H1 (cell line): ENCODE measurements around the gene HTRA1. TPM values are rescaled to one million over a fixed set of nuclear protein-coding genes. Genes with fewer than 3 reads are reported as not detected.
A peak's percentile ranks its signal among the peaks of the same experiment; 100 is the strongest.

Source experiments
- CTCF ChIA-PET: fragments of 300-600 bp; sonication (Branson Sonifier 250); formaldehyde crosslinking; loops from one replicate; lab custom pipeline; 2021; ENCODE audit not compliant: partially characterized antibody; lab: Charles Lee
- POLR2A ChIA-PET: fragments of 300-600 bp; sonication (Branson Sonifier 250); formaldehyde crosslinking; loops from one replicate; lab custom pipeline; 2021; ENCODE audit warnings: inconsistent platforms; ENCODE audit not compliant: partially characterized antibody; lab: Charles Lee
- DNase-seq, 2 experiments: peaks; one replicate each; pipeline versions ENCODE4 v3.0.0 to v3.0.0-alpha.2; 2010 to 2022; ENCODE audit warnings: low spot score in 2 of 2, low read depth in 1 of 2, mixed read lengths in 1 of 2
- FAIRE-seq: peaks from 2 replicates; lab custom pipeline; 2011; peaks lifted over from hg19 to GRCh38; lab: Jason Lieb, UNC
- H2AFZ ChIP-seq: 2 replicates; pipeline ENCODE4 v1.8.1; 2012; ENCODE audit warnings: low read length, inconsistent platforms
- H2AK5ac ChIP-seq: 2 replicates; pipeline ENCODE4 v1.6.1; 2013; ENCODE audit warnings: low read depth, low read length
- H2BK120ac ChIP-seq: replicated peaks from 2 replicates; pipeline ENCODE3; 2013; ENCODE audit warnings: low read depth, low read length, inconsistent platforms
- H2BK12ac ChIP-seq: 2 replicates; pipeline ENCODE4 v1.6.1; 2013; ENCODE audit warnings: low read depth, low read length
- H2BK15ac ChIP-seq: 2 replicates; pipeline ENCODE4 v1.6.1; 2013; ENCODE audit warnings: low read length
- H2BK20ac ChIP-seq: 2 replicates; pipeline ENCODE4 v1.6.1; 2013; ENCODE audit warnings: low read length
- H2BK5ac ChIP-seq: 2 replicates; pipeline ENCODE4 v1.6.1; 2013; ENCODE audit warnings: low read depth, low read length
- H3K14ac ChIP-seq: 2 replicates; pipeline ENCODE4 v1.6.1; 2013; ENCODE audit warnings: inconsistent platforms; ENCODE audit not compliant: insufficient read length
- H3K18ac ChIP-seq: 2 replicates; pipeline ENCODE4 v1.6.1; 2013; ENCODE audit warnings: low read length; ENCODE audit errors: extremely low read depth
- H3K23ac ChIP-seq: 2 replicates; pipeline ENCODE4 v1.6.1; 2013; ENCODE audit warnings: inconsistent platforms; ENCODE audit not compliant: insufficient read length
- H3K23me2 ChIP-seq: 2 replicates; pipeline ENCODE4 v1.6.1; 2013; ENCODE audit warnings: low read depth, low read length
- H3K27ac ChIP-seq: 2 replicates; pipeline ENCODE4 v1.6.1; 2011; ENCODE audit warnings: low read depth, low read length, inconsistent platforms
- H3K27me3 ChIP-seq, 4 experiments: replicated peaks in 1 of 4; 1 replicate in 1 of 4; 2 replicates in 3 of 4; pipeline versions ENCODE4 v1.6.1 to v1.8.1; 2011 to 2013; ENCODE audit warnings: low read length in 3 of 4, mild to moderate bottlenecking in 3 of 4, inconsistent platforms in 2 of 4, mixed read lengths in 2 of 4, moderate library complexity in 1 of 4; ENCODE audit not compliant: control insufficient read depth in 3 of 4, insufficient read depth in 3 of 4; ENCODE audit errors: extremely low read depth in 1 of 4
- H3K36me3 ChIP-seq, 4 experiments: 2 replicates each; pipeline versions ENCODE4 v1.6.1 to v1.8.1; 2011 to 2013; ENCODE audit warnings: mild to moderate bottlenecking in 4 of 4, low read length in 3 of 4, moderate library complexity in 2 of 4, control low read depth in 1 of 4, inconsistent platforms in 1 of 4; ENCODE audit not compliant: insufficient read depth in 4 of 4, control insufficient read depth in 2 of 4
- H3K4ac ChIP-seq: replicated peaks from 2 replicates; pipeline ENCODE3; 2013; ENCODE audit warnings: low read length, low read depth, mixed read lengths, inconsistent platforms; ENCODE audit not compliant: insufficient read length
- H3K4me1 ChIP-seq, 4 experiments: replicated peaks in 1 of 4; 1 replicate in 1 of 4; 2 replicates in 3 of 4; pipeline versions ENCODE4 v1.6.1 to v1.8.1; 2011 to 2013; ENCODE audit warnings: low read length in 3 of 4, inconsistent platforms in 2 of 4, mixed read lengths in 1 of 4; ENCODE audit not compliant: insufficient read depth in 4 of 4, control insufficient read depth in 3 of 4
- H3K4me2 ChIP-seq, 2 experiments: 2 replicates each; pipeline versions ENCODE4 v1.6.1 to v1.8.1; 2011 to 2013; ENCODE audit warnings: low read depth in 2 of 2, low read length in 2 of 2, control low read depth in 1 of 2, inconsistent platforms in 1 of 2, mild to moderate bottlenecking in 1 of 2; ENCODE audit not compliant: insufficient read depth in 1 of 2
- H3K4me3 ChIP-seq, 4 experiments: fragments of 200-600, 300-600 bp in 1 of 4; sonication (generic), shearing (Covaris generic), sonication (Bioruptor Twin) in 1 of 4; 2 replicates each; pipeline versions ENCODE4 v1.5.1 to v1.8.1; 2011 to 2016; ENCODE audit warnings: low read length in 4 of 4, low read depth in 3 of 4, control low read depth in 2 of 4, inconsistent platforms in 2 of 4, mild to moderate bottlenecking in 2 of 4, mixed read lengths in 1 of 4, moderate library complexity in 1 of 4; ENCODE audit not compliant: insufficient read depth in 2 of 4; ENCODE audit errors: extremely low read depth in 1 of 4
- H3K56ac ChIP-seq: replicated peaks from 2 replicates; pipeline ENCODE3; 2013; ENCODE audit warnings: low read depth, mild to moderate bottlenecking, mixed read lengths, low read length, inconsistent platforms; ENCODE audit not compliant: insufficient read length
- H3K79me1 ChIP-seq: 2 replicates; pipeline ENCODE4 v1.6.1; 2013; ENCODE audit warnings: low read depth, low read length, control low read depth
- H3K79me2 ChIP-seq, 2 experiments: 2 replicates each; pipeline versions ENCODE4 v1.6.1 to v1.8.1; 2012 to 2013; ENCODE audit warnings: low read length in 2 of 2, mild to moderate bottlenecking in 2 of 2, inconsistent platforms in 1 of 2; ENCODE audit not compliant: insufficient read depth in 2 of 2, control insufficient read depth in 1 of 2
- H3K9ac ChIP-seq, 4 experiments: replicated peaks in 1 of 4; 1 replicate in 1 of 4; 2 replicates in 3 of 4; pipeline versions ENCODE4 v1.6.1 to v1.8.1; 2011 to 2013; ENCODE audit warnings: low read depth in 3 of 4, low read length in 3 of 4, control low read depth in 2 of 4, mild to moderate bottlenecking in 2 of 4, moderate library complexity in 2 of 4, inconsistent platforms in 1 of 4; ENCODE audit errors: extremely low read depth in 1 of 4
- H3K9me3 ChIP-seq, 2 experiments: 2 replicates each; pipeline versions ENCODE4 v1.6.1 to v1.8.1; 2012 to 2013; ENCODE audit warnings: mild to moderate bottlenecking in 2 of 2, moderate library complexity in 2 of 2, control low read depth in 1 of 2, inconsistent platforms in 1 of 2, low read depth in 1 of 2, low read length in 1 of 2, mixed read lengths in 1 of 2; ENCODE audit not compliant: insufficient read depth in 2 of 2
- H4K20me1 ChIP-seq, 2 experiments: replicated peaks in 1 of 2; 2 replicates each; pipeline versions ENCODE3 to v1.8.1; 2011 to 2013; ENCODE audit warnings: inconsistent platforms in 2 of 2, low read length in 2 of 2, mild to moderate bottlenecking in 1 of 2; ENCODE audit not compliant: insufficient read depth in 2 of 2, control insufficient read depth in 1 of 2
- H4K5ac ChIP-seq: 2 replicates; pipeline ENCODE4 v1.6.1; 2013; ENCODE audit warnings: low read length, low read depth, mixed read lengths, inconsistent platforms; ENCODE audit not compliant: insufficient read length
- H4K8ac ChIP-seq: 2 replicates; pipeline ENCODE4 v1.8.0; 2013; ENCODE audit warnings: mild to moderate bottlenecking, moderate library complexity, low read length, inconsistent platforms; ENCODE audit not compliant: insufficient read depth; ENCODE audit errors: extremely low read depth
- H4K91ac ChIP-seq: replicated peaks from 2 replicates; pipeline ENCODE3; 2013; ENCODE audit warnings: low read length, mixed read lengths, inconsistent platforms; ENCODE audit not compliant: insufficient read length
- ASH2L ChIP-seq: fragments of 200-600, 300-600 bp; sonication (generic); IDR thresholded peaks from one replicate; pipeline ENCODE4 v1.7.1; 2017; ENCODE audit warnings: low read length
- BACH1 ChIP-seq: IDR thresholded peaks from 2 replicates; pipeline ENCODE4 v1.6.1; 2012; ENCODE audit warnings: low read length, improper control_type of control experiment
- CBX5 ChIP-seq: fragments of 300-800, 300-1000 bp; sonication (generic); IDR thresholded peaks from 2 replicates; pipeline ENCODE4 v1.7.1; 2016; ENCODE audit warnings: antibody characterized with exemption, low read length, low read depth
- CEBPB ChIP-seq: IDR thresholded peaks from 2 replicates; pipeline ENCODE4 v1.6.1; 2012; ENCODE audit warnings: low read depth, low read length
- CHD2 ChIP-seq: IDR thresholded peaks from 2 replicates; pipeline ENCODE4 v1.6.1; 2012; ENCODE audit warnings: low read length, improper control_type of control experiment
- CREB1 ChIP-seq: IDR thresholded peaks from 2 replicates; pipeline ENCODE4 v1.6.1; 2012; ENCODE audit warnings: inconsistent platforms
- KDM4A ChIP-seq: IDR thresholded peaks from one replicate; pipeline ENCODE4 v1.7.1; 2012; ENCODE audit warnings: low read depth, mild to moderate bottlenecking, moderate library complexity, low read length, inconsistent platforms; ENCODE audit not compliant: severe bottlenecking
- MAFK ChIP-seq: IDR thresholded peaks from 2 replicates; pipeline ENCODE4 v1.6.1; 2012; ENCODE audit warnings: low read depth, mild to moderate bottlenecking, improper control_type of control experiment, low read length
- PHF8 ChIP-seq: fragments of 200-600 bp; sonication (generic); conservative IDR thresholded peaks from 2 replicates; pipeline ENCODE4 v1.7.1; 2012; ENCODE audit warnings: low read depth, mild to moderate bottlenecking, inconsistent platforms, low read length, moderate library complexity
- RBBP5 ChIP-seq: IDR thresholded peaks from 2 replicates; pipeline ENCODE4 v1.7.1; 2012; ENCODE audit warnings: low read depth, mild to moderate bottlenecking, inconsistent platforms, low read length, moderate library complexity, borderline replicate concordance
- RXRA ChIP-seq: IDR thresholded peaks from 2 replicates; pipeline ENCODE4 v1.6.1; 2011; ENCODE audit warnings: low read depth, mild to moderate bottlenecking, low read length, moderate library complexity; ENCODE audit not compliant: insufficient read depth
- SIN3A ChIP-seq, 2 experiments: IDR thresholded peaks in 1 of 2; conservative IDR thresholded peaks in 1 of 2; 2 replicates each; pipeline ENCODE4 v1.6.1; 2011 to 2012; ENCODE audit warnings: low read length in 2 of 2, improper control_type of control experiment in 1 of 2, low read depth in 1 of 2, mild to moderate bottlenecking in 1 of 2
- SIRT6 ChIP-seq: IDR thresholded peaks from one replicate; pipeline ENCODE4 v1.7.1; 2012; ENCODE audit warnings: low read length, inconsistent platforms
- SP2 ChIP-seq: IDR thresholded peaks from 2 replicates; pipeline ENCODE4 v1.6.1; 2012; ENCODE audit warnings: mild to moderate bottlenecking, low read length, inconsistent platforms
- SUZ12 ChIP-seq: fragments of 200-600 bp; sonication (generic); IDR thresholded peaks from 2 replicates; pipeline ENCODE4 v1.6.1; 2012; ENCODE audit warnings: mild to moderate bottlenecking, inconsistent platforms, low read length, moderate library complexity, mixed read lengths
- TAF1 ChIP-seq: IDR thresholded peaks from 2 replicates; pipeline ENCODE4 v1.6.1; 2011; ENCODE audit warnings: mild to moderate bottlenecking, low read depth, low read length
- WGBS, 2 experiments: shearing (Covaris generic) in 1 of 2; methylation state at CpG; one replicate each; pipeline versions ENCODE4 v1.1.6 to v1.1.7; 2013 to 2015; ENCODE audit warnings: low lambda C conversion rate in 2 of 2, mixed read lengths in 2 of 2, inconsistent platforms in 1 of 2, low coverage in 1 of 2, missing lambda C conversion rate in 1 of 2; ENCODE audit not compliant: insufficient replicate concordance in 2 of 2, insufficient coverage in 1 of 2, insufficient read length in 1 of 2; ENCODE audit errors: extremely low coverage in 1 of 2, missing lambda C conversion rate in 1 of 2; 5-methylcytosine and 5-hydroxymethylcytosine counted together
- polyA plus RNA-seq, 7 experiments: library from polyadenylated mRNA; depleted of rRNA in 3 of 7; stranded (reverse) in 5 of 7; unstranded in 2 of 7; fragments of >200 nt in 5 of 7; fragments of 200-250 nt in 2 of 7; gene quantifications; 1 replicate in 5 of 7; 2 replicates in 1 of 7; 4 replicates in 1 of 7; pipeline versions ENCODE4 v1.2.1 to v1.2.3, GENCODE V29; 2011 to 2013; ENCODE audit warnings: missing spikeins in 2 of 7, mixed read lengths in 2 of 7
- total RNA-seq: library from RNA; stranded (reverse); fragmentation: NEBNext Ultra II Directional; extraction: Animal tissue kit (Norgen Biotek cat#: 25700); gene quantifications from 2 replicates; pipeline ENCODE4 v1.2.1, GENCODE V29; 2021

HTRA1 gene
- total and polyA plus RNA-seq, 2 of the 8 experiments (the other 6 are each of a cell fraction or from before 2014, with no cell fraction given): 15.8 to 20.1 TPM

- H2BK120ac ChIP-seq: no peak overlapping the region
- no peak overlapping the region for H3K4ac ChIP-seq
- H3K27me3 ChIP-seq: no peaks in the 10 kb centered on the region
- H2BK5ac ChIP-seq: no peak overlapping the region
- no peaks in the 10 kb centered on the region for H4K20me1 ChIP-seq
- no peak overlapping the region for H2BK15ac ChIP-seq
- H3K4me3 ChIP-seq: no peak overlapping the region
- H3K18ac ChIP-seq: no peak overlapping the region
- H4K5ac ChIP-seq: no peak overlapping the region
- H3K56ac ChIP-seq: no peak overlapping the region
- H2BK12ac ChIP-seq: no peak overlapping the region
- FAIRE-seq: no peak
- H3K9me3 ChIP-seq: no peaks in the 10 kb centered on the region
- no peak for DNase-seq
- CTCF ChIA-PET: interaction anchor here (2.7 kb wide), 1 partner anchor 20 kb away, joined by 6 read pairs; no protein-coding TSS in a partner anchor
- H3K23me2 ChIP-seq: no peaks in the 10 kb centered on the region
- no peak overlapping the region for H3K23ac ChIP-seq
- H3K36me3 ChIP-seq: no peaks in the 10 kb centered on the region
- 91% methylated on average over 11 of the region's 11 CpGs; no CpG with 5 or more reads in 1 of the 2 experiments for WGBS, 2 experiments
- no peak overlapping the region for H3K4me2 ChIP-seq
- H2BK20ac ChIP-seq: no peak overlapping the region
- H3K27ac ChIP-seq: no peak overlapping the region
- no peak overlapping the region for H4K91ac ChIP-seq
- no peaks in the 10 kb centered on the region; a peak in 1 of 7 replicates for H3K4me1 ChIP-seq
- no peak overlapping the region for H2AK5ac ChIP-seq
- H3K79me1 ChIP-seq: no peaks in the 10 kb centered on the region
- no peaks in the 10 kb centered on the region for H3K79me2 ChIP-seq
- POLR2A ChIA-PET: interaction anchor here (0.7 kb wide), 1 partner anchor 1025 kb away, joined by 3 read pairs; no protein-coding TSS in a partner anchor
- no peak overlapping the region for H3K9ac ChIP-seq
- H2AFZ ChIP-seq: no peak overlapping the region
- peak overlapping the region; percentile 68; the same call in 1 of the 2 replicates for H4K8ac ChIP-seq
- H3K14ac ChIP-seq: no peak overlapping the region
- no peak for TF ChIP-seq BACH1
- TF ChIP-seq SUZ12: no peak
- TF ChIP-seq RBBP5: no peak
- TF ChIP-seq SP2: no peak
- no peak for TF ChIP-seq PHF8
- no peak for TF ChIP-seq ASH2L
- no peak for TF ChIP-seq SIRT6
- TF ChIP-seq CHD2: no peak
- no peak for TF ChIP-seq CREB1
- no peak for TF ChIP-seq SIN3A (conservative IDR thresholded peaks at IDR 0.05 in 1 of 2, IDR thresholded peaks at IDR 0.05 in 1 of 2; ENCODE audit: low read depth in 1 of 2, low read length in 2 of 2)
- TF ChIP-seq CEBPB: no peak
- TF ChIP-seq TAF1: no peak
- TF ChIP-seq KDM4A: no peak
- no peak for TF ChIP-seq CBX5
- no peak for TF ChIP-seq RXRA
- no peak for TF ChIP-seq MAFK
These were observed 49.0 kb downstream of the HTRA1 start for GRCh38 chr10:122510326-122510725.
